Mesenteric fat pad (tissue), 1 donor: ENCODE data around the gene ITPR2. TPM values are rescaled to one million over a fixed set of nuclear protein-coding genes. Genes with fewer than 3 reads are reported as not detected.
"Not testable (repeated sequence)": the region's sequence is repeated elsewhere in the genome, so short reads cannot be mapped to it uniquely, and the experiment has no call there.

ENCODE experiments used
- DNase-seq: peaks from one replicate; pipeline ENCODE4 v3.0.0-alpha.2; 2020; ENCODE audit warnings: low spot score
- total RNA-seq: library from RNA; stranded (reverse); fragmentation: NEBNext Ultra II Directional; extraction: Animal tissue kit (Norgen Biotek cat#: 25700); gene quantifications from one replicate; pipeline ENCODE4 v1.2.1, GENCODE V29; 2021
- donor health status: DM: yes; HTN: yes; CAD: no.

The ITPR2 gene
- total RNA-seq, 1 donor from 2014 or later: 71.3 TPM

GRCh38 chr12:26530461-26530860 lies 302.5 kb downstream of the ITPR2 start:
- DNase-seq: no peak

- no peak for DNase-seq
Observed at GRCh38 chr12:26528943-26529342, 304.1 kb downstream of the ITPR2 start.

GRCh38 chr12:26527682-26528081 lies 305.3 kb downstream of the ITPR2 start:
- no peak for DNase-seq

DNA sequence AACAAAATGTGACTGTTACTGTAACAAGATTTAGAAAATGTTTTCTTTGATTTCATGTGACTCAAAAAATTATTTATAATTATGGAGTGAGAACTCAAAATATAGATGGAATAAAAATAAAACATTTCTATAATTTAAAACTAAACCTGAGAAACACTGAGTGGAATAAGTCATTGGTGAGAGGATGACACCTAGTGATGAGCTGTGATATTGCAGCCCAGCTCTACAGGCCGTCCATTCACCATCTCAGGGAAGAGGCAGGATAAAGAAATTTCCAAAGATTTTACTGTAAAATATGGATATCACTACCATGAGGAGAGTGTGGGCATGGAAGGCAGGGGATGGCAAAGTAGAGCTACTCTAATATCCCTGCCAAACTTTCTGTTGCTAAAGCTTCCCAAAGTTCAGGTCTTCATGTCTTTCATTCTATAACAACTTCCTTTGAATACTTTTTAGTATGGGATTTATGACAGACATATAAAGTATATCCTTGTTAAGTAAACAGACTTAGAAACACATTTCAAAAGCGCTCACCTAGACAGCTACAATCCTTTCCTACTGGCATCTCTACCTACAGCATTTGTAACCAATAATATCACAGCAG lies 308.0 kb downstream of the ITPR2 start:
- no peak for DNase-seq

GRCh38 chr12:26523708-26524150 lies 309.3 kb downstream of the ITPR2 start:
- DNase-seq: peak; percentile 93

GRCh38 chr12:26520869-26521268 lies 312.1 kb downstream of the ITPR2 start:
- DNase-seq: no peak

- no peak for DNase-seq
Observed at GRCh38 chr12:26520109-26520508, 312.9 kb downstream of the ITPR2 start.

- no peak for DNase-seq
Observed at GRCh38 chr12:26519462-26519861, 313.5 kb downstream of the ITPR2 start.

- not testable (repeated sequence) for DNase-seq
Observed at GRCh38 chr12:26517320-26517719, 315.7 kb downstream of the ITPR2 start.

- DNase-seq: no peak
Observed at GRCh38 chr12:26514364-26514763, 318.6 kb downstream of the ITPR2 start.

DNA sequence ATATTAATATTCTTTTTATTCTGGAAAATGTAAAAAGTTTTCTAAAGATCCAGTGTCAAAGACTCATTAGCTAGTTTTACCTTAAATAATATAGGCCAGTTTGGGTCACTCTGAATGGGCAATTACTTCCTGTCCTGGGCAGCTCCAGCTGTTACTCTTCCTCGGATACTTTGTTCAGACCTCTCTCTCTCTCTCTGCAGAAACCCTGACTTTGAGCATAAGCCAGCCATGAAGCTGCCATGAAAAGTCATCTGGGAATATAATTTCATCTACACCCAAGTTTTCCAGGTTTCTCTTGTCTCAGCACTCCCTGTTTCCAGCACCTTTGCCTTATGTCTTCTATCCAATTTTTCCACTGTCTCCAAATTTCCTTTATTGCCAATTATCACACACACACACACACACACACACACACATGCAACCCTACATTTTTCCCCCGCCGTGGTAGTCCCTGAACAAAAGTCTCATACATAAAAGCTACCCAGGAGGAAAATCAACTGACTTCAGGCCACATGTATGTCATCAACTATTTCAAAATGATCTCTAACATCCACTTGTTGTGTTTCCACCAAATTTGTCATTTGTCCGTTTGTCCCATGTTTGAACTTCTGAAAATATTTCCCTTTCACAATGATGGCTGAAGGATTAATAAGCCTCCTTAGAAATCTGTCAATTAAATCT lies 319.5 kb downstream of the ITPR2 start:
- DNase-seq: no peak

DNA sequence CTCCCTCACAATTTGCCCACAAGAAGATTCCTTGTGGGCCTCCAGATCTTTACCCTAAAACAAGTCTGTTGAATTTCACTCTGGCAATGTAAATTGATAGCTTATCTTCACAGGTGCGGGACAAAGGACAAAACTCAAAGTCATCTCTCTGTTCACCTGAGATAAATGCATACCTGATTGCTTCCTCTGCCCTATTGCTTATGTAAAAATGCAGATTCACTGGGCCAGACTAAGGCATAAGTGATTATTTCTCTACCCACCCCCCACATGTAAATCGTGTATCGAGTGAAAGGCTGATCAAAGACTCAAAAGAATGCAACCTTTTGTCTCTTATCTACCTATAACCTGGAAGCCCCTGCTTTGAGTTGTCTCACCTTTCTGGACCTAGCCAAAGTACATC lies 320.8 kb downstream of the ITPR2 start:
- no peak for DNase-seq

- DNase-seq: no peak
Observed at GRCh38 chr12:26510354-26510674, 322.7 kb downstream of the ITPR2 start.

DNA sequence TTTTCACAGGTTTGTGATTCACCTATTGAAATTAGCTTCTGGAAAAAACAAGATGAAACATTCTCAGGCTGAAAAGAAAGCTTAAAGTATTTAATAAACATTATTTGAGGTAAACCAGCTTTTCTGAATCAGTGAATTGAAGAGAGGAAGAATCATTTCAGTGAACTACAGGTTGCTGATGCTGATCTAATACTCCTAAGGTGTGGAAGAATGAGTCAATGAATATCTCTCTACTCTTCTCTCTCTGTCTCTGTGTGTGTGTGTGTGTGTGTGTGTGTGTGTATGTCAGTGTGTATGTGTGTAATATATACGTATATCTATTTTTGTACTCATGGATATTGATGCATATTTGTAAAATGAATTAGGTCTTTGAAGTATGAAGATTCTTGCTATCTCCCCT lies 325.4 kb downstream of the ITPR2 start:
- DNase-seq: no peak

DNA sequence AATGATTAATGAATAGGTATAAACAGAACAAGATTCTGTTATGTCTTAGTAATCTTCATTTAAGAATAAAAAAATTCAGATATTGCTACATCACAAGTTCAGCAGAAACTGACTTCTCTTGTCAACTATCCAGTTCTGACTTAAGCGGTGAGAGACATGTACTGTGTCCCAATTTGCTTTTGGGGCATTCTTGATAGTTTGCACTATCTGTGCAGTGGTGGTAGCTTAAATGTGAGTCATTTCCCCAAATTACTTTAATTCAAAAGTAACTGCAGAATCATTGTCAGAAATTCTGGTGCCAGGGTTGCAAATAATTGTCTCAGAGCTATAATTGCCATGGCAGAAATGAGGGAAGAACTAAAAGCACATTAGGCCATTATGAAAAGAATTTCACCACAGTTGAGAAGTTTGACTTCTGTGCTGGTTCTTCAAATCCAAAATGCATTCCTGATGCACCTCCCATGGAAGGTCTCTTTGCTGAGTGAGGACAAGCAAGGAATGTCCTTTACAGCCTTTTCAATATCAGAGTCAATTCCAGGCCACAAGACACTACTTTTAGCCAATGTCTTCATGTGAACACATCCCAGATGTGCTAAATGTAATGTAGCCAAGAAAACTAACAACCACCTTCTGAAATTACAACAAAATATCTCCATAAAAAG lies 332.9 kb downstream of the ITPR2 start:
- DNase-seq: no peak

DNA sequence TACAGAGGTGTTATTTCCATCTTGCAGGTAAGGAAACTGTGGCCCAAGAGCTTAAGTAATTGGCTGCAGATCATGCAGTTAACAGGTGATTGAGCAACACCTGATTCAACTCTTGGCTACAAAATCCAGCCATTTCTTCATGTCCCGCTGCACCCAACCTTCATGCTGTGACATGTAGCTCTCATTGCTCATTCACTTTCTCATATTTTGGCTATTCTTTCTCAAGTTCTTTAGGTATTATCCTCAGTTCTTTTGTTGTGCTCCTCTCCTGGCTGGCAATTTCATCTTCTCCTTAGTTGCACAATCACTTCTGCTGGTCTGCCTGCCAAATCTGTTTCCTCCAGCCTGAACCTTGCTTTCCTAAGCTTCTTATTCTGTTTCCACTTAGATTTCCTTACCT lies 336.8 kb downstream of the ITPR2 start:
- DNase-seq: no peak

DNA sequence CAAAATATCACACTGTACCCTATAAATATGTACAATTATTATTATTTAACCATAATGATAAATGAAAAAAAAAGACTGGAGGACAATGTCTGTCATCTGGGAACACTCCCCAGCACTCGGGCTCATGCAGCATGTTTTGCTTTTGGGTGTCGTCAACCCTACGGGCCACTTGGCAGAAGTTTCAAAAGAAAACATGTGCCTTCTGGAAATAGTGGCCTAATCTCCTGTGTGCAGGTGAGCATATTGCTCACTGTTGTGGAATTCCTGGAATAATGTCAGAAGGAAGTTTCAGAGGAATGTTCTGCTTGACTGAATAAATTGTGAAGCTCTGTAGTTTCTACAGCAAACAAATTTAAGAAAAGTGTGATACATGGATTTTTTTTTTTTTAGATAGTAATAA lies 339.3 kb downstream of the ITPR2 start:
- no peak for DNase-seq

DNA sequence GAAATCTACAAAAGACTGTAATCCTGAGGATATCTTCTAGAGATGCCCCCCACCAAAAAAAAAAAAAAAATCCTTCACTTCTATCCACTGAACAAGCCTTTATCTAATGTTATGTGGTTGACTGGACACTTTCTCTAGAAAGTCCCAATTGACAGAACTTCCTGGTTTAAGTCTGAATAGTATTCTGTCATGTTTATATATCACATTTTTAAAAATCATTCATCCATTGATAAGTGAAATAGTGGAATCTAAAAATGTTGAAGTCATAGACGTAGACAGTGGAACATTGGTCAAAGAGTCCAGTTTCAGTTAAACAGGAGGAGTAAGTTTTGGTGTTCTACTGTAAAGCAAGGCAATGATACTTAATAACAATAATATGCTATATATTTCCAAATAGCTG lies 340.6 kb downstream of the ITPR2 start:
- DNase-seq: no peak

DNA sequence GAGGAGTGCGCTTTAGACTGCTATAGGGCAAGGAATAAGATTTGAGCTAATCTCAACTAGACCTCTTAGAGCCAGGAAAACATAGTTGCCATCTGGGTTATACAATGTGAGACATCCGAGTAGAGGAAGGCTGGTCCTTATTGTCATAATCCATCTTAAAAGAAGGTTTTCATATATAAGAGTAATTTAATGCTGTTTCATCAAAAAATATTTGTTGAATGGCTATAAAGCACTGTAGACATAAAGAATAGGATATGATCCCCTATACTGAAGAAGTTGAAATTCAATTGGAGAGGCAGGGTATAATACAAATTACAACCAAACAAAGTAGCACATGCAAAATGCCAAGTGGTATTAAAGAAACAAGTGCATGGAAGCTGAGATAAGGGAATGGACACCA lies 343.1 kb downstream of the ITPR2 start:
- no peak for DNase-seq

GRCh38 chr12:26488351-26488750 lies 344.6 kb downstream of the ITPR2 start:
- no peak for DNase-seq

GRCh38 chr12:26473291-26473690 lies 359.7 kb downstream of the ITPR2 start:
- no peak for DNase-seq

- no peak for DNase-seq
Observed at GRCh38 chr12:26471560-26471959, 361.4 kb downstream of the ITPR2 start.
